Endodermal cell (in vitro differentiated cells): ENCODE measurements around the gene COX4I2. TPM values are rescaled to one million over a fixed set of nuclear protein-coding genes. Genes with fewer than 3 reads are reported as not detected.

Source experiments
- DNase-seq: peaks from one replicate; pipeline ENCODE4 v3.0.0-alpha.2; 2017
- H3K27ac ChIP-seq: 2 replicates; pipeline ENCODE4 v1.5.1; 2013; ENCODE audit warnings: mild to moderate bottlenecking, low read depth, low read length, moderate library complexity
- H3K27me3 ChIP-seq: 2 replicates; pipeline ENCODE4 v1.6.1; 2013; ENCODE audit warnings: mild to moderate bottlenecking, low read length, moderate library complexity; ENCODE audit not compliant: insufficient read depth, control insufficient read depth, poor library complexity, severe bottlenecking
- H3K36me3 ChIP-seq: 2 replicates; pipeline ENCODE4 v1.7.0; 2013; ENCODE audit warnings: mild to moderate bottlenecking, low read length, moderate library complexity; ENCODE audit not compliant: control insufficient read depth, insufficient read depth
- H3K4me1 ChIP-seq: one replicate; pipeline ENCODE4 v1.7.0; 2013; ENCODE audit warnings: low read length; ENCODE audit not compliant: control insufficient read depth, insufficient read depth
- H3K4me3 ChIP-seq: 2 replicates; pipeline ENCODE4 v1.5.1; 2013; ENCODE audit warnings: mild to moderate bottlenecking, low read length, moderate library complexity
- H3K9ac ChIP-seq: 2 replicates; pipeline ENCODE4 v1.6.1; 2013; ENCODE audit warnings: mild to moderate bottlenecking, low read length, moderate library complexity; ENCODE audit not compliant: poor library complexity, severe bottlenecking; ENCODE audit errors: extremely low read depth
- H3K9me3 ChIP-seq: 2 replicates; pipeline ENCODE4 v1.6.1; 2013; ENCODE audit warnings: mild to moderate bottlenecking, low read length, moderate library complexity; ENCODE audit not compliant: control insufficient read depth
- H3K27ac Mint-ChIP-seq: 2 replicates; pipeline ENCODE4 v1.8.0; 2020; ENCODE audit warnings: mixed read lengths
- H3K27me3 Mint-ChIP-seq: 2 replicates; pipeline ENCODE4 v1.8.0; 2021; ENCODE audit warnings: mild to moderate bottlenecking, mixed read lengths; ENCODE audit not compliant: insufficient read depth
- H3K36me3 Mint-ChIP-seq: 2 replicates; pipeline ENCODE4 v1.8.0; 2020; ENCODE audit warnings: low read depth, mixed read lengths
- H3K4me1 Mint-ChIP-seq: 2 replicates; pipeline ENCODE4 v1.8.0; 2020; ENCODE audit warnings: mixed read lengths
- H3K4me3 Mint-ChIP-seq: 2 replicates; pipeline ENCODE4 v1.8.0; 2020; ENCODE audit warnings: mild to moderate bottlenecking, moderate library complexity, mixed read lengths
- H3K9me3 Mint-ChIP-seq: 2 replicates; pipeline ENCODE4 v1.8.0; 2020; ENCODE audit warnings: mild to moderate bottlenecking, mixed read lengths
- CTCF ChIP-seq: fragments of 200-600 bp; sonication (generic); conservative IDR thresholded peaks from 2 replicates; pipeline ENCODE4 v1.5.0; 2021; ENCODE audit warnings: antibody characterized with exemption, mild to moderate bottlenecking
- WGBS, 2 experiments: methylation state at CpG; one replicate each; pipeline versions ENCODE4 v1.1.5 to v1.1.7; 2013; ENCODE audit warnings: missing lambda C conversion rate in 2 of 2, mixed read lengths in 1 of 2; ENCODE audit not compliant: insufficient coverage in 1 of 2, insufficient read length in 1 of 2; 5-methylcytosine and 5-hydroxymethylcytosine counted together
- total RNA-seq, 2 donors: library from RNA; stranded (reverse); fragmentation: NEBNext Ultra II Directional in 1 of 2; extraction: Animal tissue kit (Norgen Biotek cat#: 25700) in 1 of 2; gene quantifications; 2 replicates in 1 of 2; 3 replicates in 1 of 2; pipeline ENCODE4 v1.2.1, GENCODE V29; 2021

COX4I2 gene
- total RNA-seq, 2 donors from 2014 or later, result not detected

GRCh38 chr20:31673435-31673834, 35.7 kb downstream of the COX4I2 start:
- H3K27me3 ChIP-seq, result no peaks in the 10 kb centered on the region
- H3K36me3 Mint-ChIP-seq, result peaks cover 29% of the 10 kb centered on the region
- H3K36me3 ChIP-seq, result peaks cover 47% of the 10 kb centered on the region
- no peak for DNase-seq
- H3K9ac ChIP-seq, result no peak overlapping the region
- no peak overlapping the region for H3K27ac ChIP-seq
- peaks cover 43% of the 10 kb centered on the region for H3K4me1 Mint-ChIP-seq
- no peak for TF ChIP-seq CTCF
- peaks cover 10% of the 10 kb centered on the region for H3K4me1 ChIP-seq
- no peak overlapping the region for H3K4me3 Mint-ChIP-seq
- H3K27ac Mint-ChIP-seq, result no peak overlapping the region
- H3K27me3 Mint-ChIP-seq, result no peaks in the 10 kb centered on the region
- H3K9me3 Mint-ChIP-seq, result no peaks in the 10 kb centered on the region
- no peak overlapping the region for H3K4me3 ChIP-seq
- H3K9me3 ChIP-seq, result no peaks in the 10 kb centered on the region

GRCh38 chr20:31673943-31674463, 36.3 kb downstream of the COX4I2 start:
- no peaks in the 10 kb centered on the region for H3K27me3 Mint-ChIP-seq
- DNase-seq, result no peak
- no peak for TF ChIP-seq CTCF
- H3K27me3 ChIP-seq, result no peaks in the 10 kb centered on the region
- H3K36me3 Mint-ChIP-seq, result peaks cover 30% of the 10 kb centered on the region
- H3K27ac Mint-ChIP-seq, result peak overlapping the region; percentile 10
- H3K36me3 ChIP-seq, result peaks cover 49% of the 10 kb centered on the region
- no peak overlapping the region for H3K4me3 ChIP-seq
- WGBS, 2 experiments, result 87 to 93% methylated on average over 2 of the region's 2 CpGs
- H3K9me3 Mint-ChIP-seq, result no peaks in the 10 kb centered on the region
- no peaks in the 10 kb centered on the region for H3K9me3 ChIP-seq
- peaks cover 13% of the 10 kb centered on the region for H3K4me1 ChIP-seq
- no peak overlapping the region for H3K27ac ChIP-seq
- H3K9ac ChIP-seq, result no peak overlapping the region
- no peak overlapping the region for H3K4me3 Mint-ChIP-seq
- peaks cover 48% of the 10 kb centered on the region for H3K4me1 Mint-ChIP-seq

GRCh38 chr20:31674895-31675827, 37.4 kb downstream of the COX4I2 start:
- H3K4me1 ChIP-seq, result peaks cover 19% of the 10 kb centered on the region
- no peak for DNase-seq
- no peak overlapping the region for H3K9ac ChIP-seq
- no peak overlapping the region for H3K27ac ChIP-seq
- H3K4me3 ChIP-seq, result no peak overlapping the region
- WGBS, 2 experiments, result 89 to 93% methylated on average over 8 to 10 of the region's 10 CpGs
- Mint-ChIP-seq H3K27ac (no peak overlapping the region), H3K4me1 (peaks cover 54% of the 10 kb centered on the region), H3K36me3 (peaks cover 28% of the 10 kb centered on the region), H3K27me3 (no peaks in the 10 kb centered on the region), H3K4me3 (no peak overlapping the region), H3K9me3 (no peaks in the 10 kb centered on the region)
- no peak for TF ChIP-seq CTCF
- H3K9me3 ChIP-seq, result no peaks in the 10 kb centered on the region
- peaks cover 50% of the 10 kb centered on the region for H3K36me3 ChIP-seq
- H3K27me3 ChIP-seq, result no peaks in the 10 kb centered on the region
